ENCODE data around the gene SNX9. TPM values are rescaled to one million over a fixed set of nuclear protein-coding genes. Genes with fewer than 3 reads are reported as not detected.
"Not testable (repeated sequence)": the region's sequence is repeated elsewhere in the genome, so short reads cannot be mapped to it uniquely, and the experiment has no call there.

SNX9 gene
- total and polyA plus RNA-seq, 7 donors: 42.6 to 72.6 (median 63.0) TPM

GRCh38 chr6:157946053-157946617, 123.1 kb downstream of the SNX9 start:
- Histone ChIP-seq H3K27me3 (no peaks in the 10 kb centered on the region), H3K4me1 (no peaks in the 10 kb centered on the region), H3K9me3 (no peaks in the 10 kb centered on the region), H3K4me3 (no peak overlapping the region), H3K36me3 (peaks cover 7 to 43% (median 33%) of the 10 kb centered on the region in 4 donors), H3K27ac (no peak overlapping the region)
- 92 to 95% methylated on average over 6 of the region's 6 CpGs for WGBS, 2 donors
- no peak for DNase-seq
- intact Hi-C loops (cut with DNase I): loop anchor here (10.0 kb wide), 1 partner anchor 631 kb away; no protein-coding TSS in a partner anchor
- TF ChIP-seq CTCF (IDR thresholded peaks at IDR 0.05): no peak
- no peak for TF ChIP-seq POLR2AphosphoS5 (IDR thresholded peaks at IDR 0.05)
- TF ChIP-seq POLR2A (IDR thresholded peaks at IDR 0.05): no peak
- TF ChIP-seq EP300 (IDR thresholded peaks at IDR 0.05): no peak

DNA sequence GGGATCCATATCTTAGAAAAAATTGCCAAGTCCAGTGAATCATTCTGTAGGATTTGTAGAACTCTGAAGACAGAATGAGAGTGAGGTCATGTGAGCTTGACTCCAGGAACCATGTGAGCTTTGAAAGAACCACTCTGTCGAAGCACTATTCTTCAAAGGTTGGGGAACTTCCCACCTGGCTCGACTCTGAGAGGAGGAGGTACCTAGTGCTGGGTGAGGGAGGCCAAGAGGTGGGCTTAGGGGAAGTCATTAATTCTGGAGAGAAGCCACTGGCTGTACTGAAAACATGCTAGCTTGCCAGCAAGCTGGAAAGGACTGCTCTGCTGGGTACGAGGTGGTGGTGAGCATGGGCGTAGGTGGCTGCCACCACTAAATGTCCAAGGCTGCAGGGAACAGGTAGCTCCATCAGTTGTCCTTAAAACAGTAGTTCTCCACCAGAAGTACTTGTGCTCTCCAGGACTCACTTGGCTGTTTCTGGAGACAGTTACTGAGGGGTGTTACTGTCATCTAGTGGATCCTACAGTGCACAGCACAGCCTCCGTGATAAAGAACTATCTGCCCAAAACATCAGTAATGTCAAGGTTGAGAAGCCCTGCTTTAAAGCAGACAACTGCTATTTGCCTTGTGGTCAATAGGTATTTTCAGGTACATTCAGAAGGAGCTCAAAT, 124.0 kb downstream of the SNX9 start:
- Histone ChIP-seq H3K27ac (no peak overlapping the region), H3K4me1 (no peaks in the 10 kb centered on the region), H3K27me3 (no peaks in the 10 kb centered on the region), H3K36me3 (peaks cover 5 to 35% (median 25%) of the 10 kb centered on the region in 4 donors), H3K9me3 (no peaks in the 10 kb centered on the region), H3K4me3 (no peak overlapping the region)
- peak in 3 of 4 experiments; percentile 18 to 37 (median 24) for TF ChIP-seq CTCF (IDR thresholded peaks at IDR 0.05)
- no peak for TF ChIP-seq EP300 (IDR thresholded peaks at IDR 0.05)
- no peak for TF ChIP-seq POLR2A (IDR thresholded peaks at IDR 0.05)
- TF ChIP-seq POLR2AphosphoS5 (IDR thresholded peaks at IDR 0.05): peak in 2 of 4 donors; percentile 6 to 7
- WGBS, 2 donors: 59 to 65% methylated on average over 5 of the region's 5 CpGs
- intact Hi-C loops (cut with DNase I): loop anchor here (10.0 kb wide), 1 partner anchor 632 kb away; no protein-coding TSS in a partner anchor
- DNase-seq: no peak

- H3K27ac ChIP-seq; DNase-seq; intact Hi-C loops (cut with DNase I); H3K36me3 ChIP-seq; H3K27me3 ChIP-seq; H3K4me3 ChIP-seq; H3K9me3 ChIP-seq: not testable (repeated sequence)
- WGBS, 2 donors: 92 to 93% methylated on average over 1 of the region's 1 CpG
- peaks cover 0 to 13% (median 6%) of the 10 kb centered on the region in 4 donors for H3K4me1 ChIP-seq
Observed at GRCh38 chr6:157950899-157951298, 127.9 kb downstream of the SNX9 start.

DNA sequence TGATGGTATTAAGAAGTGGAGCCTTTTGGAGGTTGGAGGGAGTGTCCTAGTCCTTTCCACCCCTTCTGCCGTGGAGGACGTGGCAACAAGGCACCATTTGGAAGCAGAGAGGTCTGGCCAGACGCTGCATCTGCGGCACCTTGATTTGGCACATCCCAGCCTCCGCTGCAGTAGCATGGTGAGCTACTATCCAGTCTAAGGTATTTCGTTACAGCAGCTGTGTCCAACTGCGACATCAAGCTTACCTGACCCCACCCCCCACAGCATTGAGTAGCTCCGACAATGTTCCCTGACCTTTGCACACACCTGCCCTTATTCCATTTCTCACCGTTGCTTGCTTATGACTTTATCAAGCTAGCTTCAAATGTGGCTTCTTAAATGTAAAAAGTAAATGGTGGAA, 128.8 kb downstream of the SNX9 start:
- no peaks in the 10 kb centered on the region for H3K27me3 ChIP-seq
- no peaks in the 10 kb centered on the region for H3K36me3 ChIP-seq
- intact Hi-C loops (cut with DNase I): no loop called here
- no peak overlapping the region for H3K27ac ChIP-seq
- H3K4me3 ChIP-seq: no peak overlapping the region
- TF ChIP-seq POLR2A (IDR thresholded peaks at IDR 0.05): no peak
- no peak for TF ChIP-seq POLR2AphosphoS5 (IDR thresholded peaks at IDR 0.05)
- TF ChIP-seq EP300 (IDR thresholded peaks at IDR 0.05): no peak
- no peak for TF ChIP-seq CTCF (IDR thresholded peaks at IDR 0.05)
- peaks cover 0 to 13% (median 6%) of the 10 kb centered on the region in 4 donors for H3K4me1 ChIP-seq
- 23 to 77% methylated on average over 9 of the region's 9 CpGs for WGBS, 2 donors
- H3K9me3 ChIP-seq: no peaks in the 10 kb centered on the region
- no peak for DNase-seq

- TF ChIP-seq CTCF (IDR thresholded peaks at IDR 0.05): no peak
- no peak for TF ChIP-seq POLR2A (IDR thresholded peaks at IDR 0.05)
- H3K36me3 ChIP-seq: no peaks in the 10 kb centered on the region
- no peaks in the 10 kb centered on the region for H3K27me3 ChIP-seq
- peaks cover 0 to 2% (median under 1%) of the 10 kb centered on the region in 4 donors for H3K9me3 ChIP-seq
- whole genome bisulfite sequencing, 2 donors: 46 to 70% methylated on average over 7 of the region's 7 CpGs
- H3K4me3 ChIP-seq: no peak overlapping the region
- intact Hi-C loops (cut with DNase I): no loop called here
- H3K27ac ChIP-seq: no peak overlapping the region
- no peak for DNase-seq
- H3K4me1 ChIP-seq: peaks cover 0 to 13% (median 6%) of the 10 kb centered on the region in 4 donors
Observed at GRCh38 chr6:157952861-157953351, 129.9 kb downstream of the SNX9 start.
